ENCODE measurements around the gene U2SURP. TPM values are rescaled to one million over a fixed set of nuclear protein-coding genes. Genes with fewer than 3 reads are reported as not detected.

U2SURP gene
- total RNA-seq, result 100 to 1,000 TPM in 1 of 4 donors, 10 to 100 TPM in 3; 59.5 to 106 (median 73.9) TPM

GRCh38 chr3:143001369-143002082, at the start of gene U2SURP:
TSS of gene U2SURP (plus strand) at chr3:143001570. CDS start at chr3:143001629, 59 bp downstream.
- TF ChIP-seq CTCF (IDR thresholded peaks at IDR 0.05), result no peak
- DNase-seq (ENCODE audit: low spot score) (peak; percentile 79), ATAC-seq (ENCODE audit: low FRiP score) (peak; percentile 96)

GRCh38 chr3:142951794-142952193, 49.6 kb upstream of the U2SURP start:
- ATAC-seq (ENCODE audit: low FRiP score) (no peak), DNase-seq (ENCODE audit: low spot score) (no peak)
- no peak for TF ChIP-seq CTCF (IDR thresholded peaks at IDR 0.05)

GRCh38 chr3:142952272-142953193, 48.8 kb upstream of the U2SURP start:
- DNase-seq (ENCODE audit: low spot score), result no peak
- ATAC-seq (ENCODE audit: low FRiP score), result no peak
- no peak for TF ChIP-seq CTCF (IDR thresholded peaks at IDR 0.05)

- TF ChIP-seq CTCF (IDR thresholded peaks at IDR 0.05), result no peak
- ATAC-seq (ENCODE audit: low FRiP score) (no peak), DNase-seq (ENCODE audit: low spot score) (no peak)
Measured at GRCh38 chr3:142953443-142953842, 47.9 kb upstream of the U2SURP start.

GRCh38 chr3:142958707-142959106, 42.7 kb upstream of the U2SURP start:
- DNase-seq (ENCODE audit: low spot score) (no peak), ATAC-seq (ENCODE audit: low FRiP score) (peak; percentile 94)
- no peak for TF ChIP-seq CTCF (IDR thresholded peaks at IDR 0.05)

GRCh38 chr3:142960322-142960850, 41.0 kb upstream of the U2SURP start:
- ATAC-seq (ENCODE audit: low FRiP score), result no peak
- no peak for TF ChIP-seq CTCF (IDR thresholded peaks at IDR 0.05)
- DNase-seq (ENCODE audit: low spot score), result no peak

All from omental fat pad (tissue), 4 donors.